ENCODE data around the gene BORCS5. TPM values are rescaled to one million over a fixed set of nuclear protein-coding genes. Genes with fewer than 3 reads are reported as not detected.
"Not testable (repeated sequence)": the region's sequence is repeated elsewhere in the genome, so short reads cannot be mapped to it uniquely, and the experiment has no call there.

Gene BORCS5
- total RNA-seq, 1 experiment from 2014 or later = 7.5 TPM

GRCh38 chr12:12338527-12339168 is 18.2 kb upstream of the BORCS5 start:
- Histone ChIP-seq H3K36me3 (replicated peaks; ENCODE audit: control insufficient read depth, insufficient read depth, low read length) (no peaks in the 10 kb centered on the region), H3K4me3 (ENCODE audit: insufficient read depth, low read depth, low read length) (no peak overlapping the region), H3K27me3 (ENCODE audit: control insufficient read depth, insufficient read depth, low read length) (no peaks in the 10 kb centered on the region)
- no peak for DNase-seq

- H3K4me3 ChIP-seq (ENCODE audit: insufficient read depth, low read depth, low read length) = peak within 1 kb of the TSS; percentile 69
- DNase-seq = peak; percentile 89
Measured at GRCh38 chr12:12349711-12350665, 6.9 kb upstream of the BORCS5 start, which contains the start of gene MANSC1. Gene MANSC1 (minus strand): TSS chr12:12350242. CDS start chr12:12343314, 6,928 bp downstream.

GRCh38 chr12:12350868-12351463 is 5.9 kb upstream of the BORCS5 start:
- Histone ChIP-seq H3K27me3 (ENCODE audit: control insufficient read depth, insufficient read depth, low read length) (peaks cover 11% of the 10 kb centered on the region), H3K4me3 (ENCODE audit: insufficient read depth, low read depth, low read length) (no peak overlapping the region; the same call in 1 of the 2 replicates), H3K36me3 (replicated peaks; ENCODE audit: control insufficient read depth, insufficient read depth, low read length) (no peaks in the 10 kb centered on the region)
- DNase-seq = no peak

More at GRCh38 chr12:12349711-12350665, 6.9 kb upstream of the BORCS5 start, which contains the start of gene MANSC1:
- Histone ChIP-seq H3K27me3 (ENCODE audit: control insufficient read depth, insufficient read depth, low read length) (peaks cover 11% of the 10 kb centered on the region), H3K36me3 (replicated peaks; ENCODE audit: control insufficient read depth, insufficient read depth, low read length) (no peaks in the 10 kb centered on the region)

GRCh38 chr12:12351468-12352185 is 5.3 kb upstream of the BORCS5 start:
- peaks cover 11% of the 10 kb centered on the region for H3K27me3 ChIP-seq (ENCODE audit: control insufficient read depth, insufficient read depth, low read length)
- not testable (repeated sequence) for H3K4me3 ChIP-seq (ENCODE audit: insufficient read depth, low read depth, low read length); H3K36me3 ChIP-seq (replicated peaks; ENCODE audit: control insufficient read depth, insufficient read depth, low read length); DNase-seq

DNA sequence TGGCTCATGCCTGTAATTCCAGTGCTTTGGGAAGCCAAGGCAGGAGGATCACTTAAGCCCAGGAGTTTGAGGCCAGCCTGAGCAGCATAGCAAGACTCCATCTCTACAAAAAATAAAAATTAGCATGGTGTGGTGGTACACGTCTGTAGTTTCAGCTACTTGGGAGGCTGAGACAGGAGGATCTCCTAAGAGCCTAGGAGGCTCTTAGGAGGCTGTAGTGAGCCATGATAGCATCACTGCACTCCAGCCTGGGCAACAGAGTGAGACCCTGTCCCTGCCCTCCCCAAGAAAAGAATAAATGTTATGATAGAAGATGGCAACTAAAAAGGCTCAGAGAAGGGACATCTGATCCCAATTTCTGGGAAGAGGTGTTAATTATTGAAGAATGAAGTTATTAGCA is 3.6 kb upstream of the BORCS5 start:
- no peaks in the 10 kb centered on the region for H3K36me3 ChIP-seq (replicated peaks; ENCODE audit: control insufficient read depth, insufficient read depth, low read length)
- no peak overlapping the region for H3K4me3 ChIP-seq (ENCODE audit: insufficient read depth, low read depth, low read length)
- peaks cover 11% of the 10 kb centered on the region for H3K27me3 ChIP-seq (ENCODE audit: control insufficient read depth, insufficient read depth, low read length)
- DNase-seq = no peak

GRCh38 chr12:12353807-12354206 is 3.1 kb upstream of the BORCS5 start:
- H3K4me3 ChIP-seq (ENCODE audit: insufficient read depth, low read depth, low read length) = no peak overlapping the region
- no peak for DNase-seq
- peaks cover 11% of the 10 kb centered on the region for H3K27me3 ChIP-seq (ENCODE audit: control insufficient read depth, insufficient read depth, low read length)
- no peaks in the 10 kb centered on the region for H3K36me3 ChIP-seq (replicated peaks; ENCODE audit: control insufficient read depth, insufficient read depth, low read length)

DNA sequence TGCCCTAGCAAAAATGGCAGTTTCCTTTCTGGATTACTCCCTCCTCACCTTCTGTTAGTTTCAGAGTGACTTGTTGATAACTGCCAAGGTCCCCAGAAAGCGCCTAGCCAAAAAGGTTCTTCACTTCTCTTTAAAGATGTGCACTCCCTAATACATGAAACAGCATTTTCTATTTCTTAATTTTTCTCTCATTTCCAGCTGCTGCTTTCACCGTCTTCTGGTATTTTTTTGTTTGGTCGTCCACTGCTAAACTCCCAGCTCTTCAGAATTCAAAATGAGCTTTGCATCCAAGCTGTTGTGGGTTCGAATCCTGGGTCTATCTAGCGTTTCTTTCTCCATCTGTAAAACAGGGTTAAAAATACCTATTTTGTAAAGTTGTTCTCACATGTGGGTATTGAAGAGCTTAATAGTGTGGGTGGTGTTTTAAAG is 397 bp upstream of the BORCS5 start:
- Histone ChIP-seq H3K36me3 (replicated peaks; ENCODE audit: control insufficient read depth, insufficient read depth, low read length) (no peaks in the 10 kb centered on the region), H3K4me3 (ENCODE audit: insufficient read depth, low read depth, low read length) (peak overlapping the region; percentile 19), H3K27me3 (ENCODE audit: control insufficient read depth, insufficient read depth, low read length) (no peaks in the 10 kb centered on the region)
- no peak for DNase-seq

GRCh38 chr12:12357719-12358461 is 1.0 kb downstream of the BORCS5 start:
- no peaks in the 10 kb centered on the region for H3K36me3 ChIP-seq (replicated peaks; ENCODE audit: control insufficient read depth, insufficient read depth, low read length)
- H3K27me3 ChIP-seq (ENCODE audit: control insufficient read depth, insufficient read depth, low read length) = no peaks in the 10 kb centered on the region
- peak overlapping the region; percentile 92 for H3K4me3 ChIP-seq (ENCODE audit: insufficient read depth, low read depth, low read length)
- DNase-seq = no peak

- Histone ChIP-seq H3K4me3 (ENCODE audit: insufficient read depth, low read depth, low read length) (no peak overlapping the region), H3K36me3 (replicated peaks; ENCODE audit: control insufficient read depth, insufficient read depth, low read length) (no peaks in the 10 kb centered on the region), H3K27me3 (ENCODE audit: control insufficient read depth, insufficient read depth, low read length) (no peaks in the 10 kb centered on the region)
- DNase-seq = no peak
Measured at GRCh38 chr12:12358528-12358927, 1.6 kb downstream of the BORCS5 start.

- no peak for DNase-seq
- Histone ChIP-seq H3K4me3 (ENCODE audit: insufficient read depth, low read depth, low read length) (no peak overlapping the region), H3K27me3 (ENCODE audit: control insufficient read depth, insufficient read depth, low read length) (no peaks in the 10 kb centered on the region), H3K36me3 (replicated peaks; ENCODE audit: control insufficient read depth, insufficient read depth, low read length) (no peaks in the 10 kb centered on the region)
Measured at GRCh38 chr12:12364787-12365445, 8.0 kb downstream of the BORCS5 start.

DNA sequence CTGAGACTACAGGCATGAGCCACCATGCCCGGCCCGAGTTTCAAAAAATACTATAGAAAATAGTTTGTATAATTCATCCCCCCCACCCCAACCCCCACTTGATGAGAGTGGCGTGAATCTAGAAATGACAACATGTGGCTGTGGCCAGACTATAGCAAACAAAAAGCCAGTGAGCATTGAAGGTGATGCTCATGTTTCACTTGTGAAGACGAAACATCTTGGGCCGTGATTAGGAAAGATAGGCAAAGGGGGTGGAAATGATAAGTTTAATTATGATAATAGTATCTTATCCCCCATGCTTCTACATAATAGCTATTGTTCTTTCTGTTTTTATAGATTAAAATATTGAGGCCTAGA is 8.5 kb downstream of the BORCS5 start:
- DNase-seq = no peak
- H3K27me3 ChIP-seq (ENCODE audit: control insufficient read depth, insufficient read depth, low read length) = no peaks in the 10 kb centered on the region
- no peak overlapping the region for H3K4me3 ChIP-seq (ENCODE audit: insufficient read depth, low read depth, low read length)
- no peaks in the 10 kb centered on the region for H3K36me3 ChIP-seq (replicated peaks; ENCODE audit: control insufficient read depth, insufficient read depth, low read length)

- Histone ChIP-seq H3K4me3 (ENCODE audit: insufficient read depth, low read depth, low read length) (no peak overlapping the region), H3K36me3 (replicated peaks; ENCODE audit: control insufficient read depth, insufficient read depth, low read length) (no peaks in the 10 kb centered on the region), H3K27me3 (ENCODE audit: control insufficient read depth, insufficient read depth, low read length) (no peaks in the 10 kb centered on the region)
- peak; percentile 32 for DNase-seq
Measured at GRCh38 chr12:12365931-12366431, 9.1 kb downstream of the BORCS5 start.
